Neural progenitor cell (in vitro differentiated cells): ENCODE data around the gene RAD51B.

Experiments used
- EZH2phosphoT487 ChIP-seq: fragments of 200-600 bp; sonication (generic); IDR thresholded peaks from 2 replicates; pipeline ENCODE4 v1.6.1; 2017; ENCODE audit warnings: antibody characterized with exemption
- TF ChIP-seq, protein P1 (sequence below): fragments of 200-600 bp; sonication (generic); IDR thresholded peaks from 2 replicates; pipeline ENCODE4 v1.5.1; 2017; ENCODE audit warnings: antibody characterized with exemption, mild to moderate bottlenecking

GRCh38 chr14:68146818-68147217 is 327.2 kb downstream of the RAD51B start:
- TF ChIP-seq, protein P1, sequence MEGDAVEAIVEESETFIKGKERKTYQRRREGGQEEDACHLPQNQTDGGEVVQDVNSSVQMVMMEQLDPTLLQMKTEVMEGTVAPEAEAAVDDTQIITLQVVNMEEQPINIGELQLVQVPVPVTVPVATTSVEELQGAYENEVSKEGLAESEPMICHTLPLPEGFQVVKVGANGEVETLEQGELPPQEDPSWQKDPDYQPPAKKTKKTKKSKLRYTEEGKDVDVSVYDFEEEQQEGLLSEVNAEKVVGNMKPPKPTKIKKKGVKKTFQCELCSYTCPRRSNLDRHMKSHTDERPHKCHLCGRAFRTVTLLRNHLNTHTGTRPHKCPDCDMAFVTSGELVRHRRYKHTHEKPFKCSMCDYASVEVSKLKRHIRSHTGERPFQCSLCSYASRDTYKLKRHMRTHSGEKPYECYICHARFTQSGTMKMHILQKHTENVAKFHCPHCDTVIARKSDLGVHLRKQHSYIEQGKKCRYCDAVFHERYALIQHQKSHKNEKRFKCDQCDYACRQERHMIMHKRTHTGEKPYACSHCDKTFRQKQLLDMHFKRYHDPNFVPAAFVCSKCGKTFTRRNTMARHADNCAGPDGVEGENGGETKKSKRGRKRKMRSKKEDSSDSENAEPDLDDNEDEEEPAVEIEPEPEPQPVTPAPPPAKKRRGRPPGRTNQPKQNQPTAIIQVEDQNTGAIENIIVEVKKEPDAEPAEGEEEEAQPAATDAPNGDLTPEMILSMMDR = no peak
- TF ChIP-seq EZH2phosphoT487 = no peak
